Kidney (tissue), 14 donors: ENCODE results near the gene THPO. TPM values are rescaled to one million over a fixed set of nuclear protein-coding genes. Genes with fewer than 3 reads are reported as not detected.

Experiments
- DNase-seq, 5 donors: peaks; one replicate each; pipeline ENCODE4 v3.0.0-alpha.2; 2013 to 2020
- FAIRE-seq: peaks from 2 replicates; lab custom pipeline; 2012; peaks lifted over from hg19 to GRCh38; lab: Jason Lieb, UNC
- H3K27ac ChIP-seq, 2 donors: one replicate each; pipeline ENCODE4 v1.7.0; 2013; ENCODE audit warnings: low read depth in 2 of 2, low read length in 2 of 2, inconsistent platforms in 1 of 2
- H3K27me3 ChIP-seq: one replicate; pipeline ENCODE4 v1.7.1; 2013; ENCODE audit warnings: low read length, inconsistent platforms; ENCODE audit not compliant: control insufficient read depth, insufficient read depth
- H3K36me3 ChIP-seq, 3 donors: one replicate each; pipeline versions ENCODE4 v1.7.0 to v1.7.1; 2013; ENCODE audit warnings: low read length in 3 of 3, control low read depth in 1 of 3, inconsistent platforms in 1 of 3; ENCODE audit not compliant: insufficient read depth in 3 of 3, control insufficient read depth in 2 of 3
- H3K4me1 ChIP-seq, 3 donors: one replicate each; pipeline versions ENCODE4 v1.7.0 to v1.7.1; 2013; ENCODE audit warnings: low read length in 3 of 3, inconsistent platforms in 1 of 3, low read depth in 1 of 3; ENCODE audit not compliant: control insufficient read depth in 2 of 3, insufficient read depth in 2 of 3
- H3K4me3 ChIP-seq, 3 donors: one replicate each; pipeline versions ENCODE4 v1.7.0 to v1.8.1; 2013; ENCODE audit warnings: low read length in 3 of 3, control low read depth in 1 of 3, inconsistent platforms in 1 of 3
- H3K9ac ChIP-seq, 3 donors: one replicate each; pipeline versions ENCODE4 v1.7.0 to v1.7.1; 2013; ENCODE audit warnings: low read length in 3 of 3, control low read depth in 1 of 3, inconsistent platforms in 1 of 3
- H3K9me3 ChIP-seq, 3 donors: one replicate each; pipeline versions ENCODE4 v1.7.0 to v1.7.1; 2013; ENCODE audit warnings: low read length in 3 of 3, control low read depth in 1 of 3, inconsistent platforms in 1 of 3; ENCODE audit not compliant: control insufficient read depth in 2 of 3, insufficient read depth in 1 of 3
- intact Hi-C: fragments of 100-400 bp; cut with DNase I; formaldehyde crosslinking; loops from one replicate; pipeline ENCODE4 v1.11.1; 2022
- polyA plus RNA-seq: library from polyadenylated mRNA; stranded (reverse); fragments of 350-450 nt; fragmentation: Illumina TruSeq; extraction: RNeasy Lipid Tissue Mini Kit (QIAGEN cat#74804); gene quantifications from one replicate; pipeline ENCODE4 v1.2.3, GENCODE V29; 2014; ENCODE audit warnings: low read depth, low replicate concordance; ENCODE audit not compliant: insufficient read depth
- total RNA-seq: library from RNA; stranded (reverse); fragmentation: NEBNext Ultra II Directional; extraction: Animal tissue kit (Norgen Biotek cat#: 25700); gene quantifications from one replicate; pipeline ENCODE4 v1.2.1, GENCODE V29; 2021
- TF ChIP-seq, protein P1 (sequence below): IDR thresholded peaks from 3 replicates; pipeline ENCODE4 v1.5.1; 2012; ENCODE audit warnings: mild to moderate bottlenecking, moderate library complexity, borderline replicate concordance; ENCODE audit not compliant: insufficient read depth; ENCODE audit errors: extremely low read depth
- donor health status: control.
- donor health status: control.
- donor health status: control.
- donor health status: control.
- donor health status: control.
- donor health status: DM: yes; HTN: yes; CAD: no.
- donor health status: Normal renal cell carcinoma (clear cell type).

THPO gene
- total and polyA plus RNA-seq, 2 donors from 2014 or later = 0.85 to 5.7 TPM

DNA sequence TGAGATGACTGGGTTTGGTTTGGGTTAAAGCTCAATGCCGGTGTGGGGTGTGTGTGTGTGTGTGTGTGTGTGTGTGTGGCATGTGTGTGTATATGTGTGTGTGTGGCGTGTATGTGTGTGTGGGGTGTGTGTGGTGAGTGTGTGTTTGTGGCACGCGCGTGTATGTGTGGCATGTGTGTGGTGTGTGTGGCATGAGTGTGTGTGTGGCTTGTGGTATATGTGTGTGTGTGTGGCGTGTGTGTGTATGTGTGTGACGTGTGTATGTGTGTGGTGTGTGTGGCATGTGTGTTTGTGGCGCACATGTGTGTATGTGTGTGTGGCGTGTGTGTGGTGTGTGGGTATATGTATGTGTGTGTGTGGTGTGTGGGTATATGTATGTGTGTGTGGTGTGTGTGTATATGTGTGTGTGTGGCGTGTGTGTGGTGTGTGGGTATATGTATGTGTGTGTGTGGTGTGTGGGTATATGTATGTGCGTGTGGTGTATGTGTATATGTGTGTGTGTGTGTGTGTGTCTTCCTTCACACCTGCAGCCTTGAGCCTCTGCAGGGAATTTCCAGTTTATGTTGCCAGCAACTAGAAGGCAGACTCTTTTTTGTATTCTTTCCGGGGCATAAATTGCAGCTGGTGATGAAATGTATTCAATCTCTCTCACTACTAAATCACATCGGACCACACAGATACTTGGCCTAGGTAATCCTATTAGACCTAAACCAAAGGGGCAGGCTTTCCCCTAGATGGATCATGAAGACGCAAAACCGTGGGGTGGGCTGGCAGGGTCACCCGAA is 36.6 kb upstream of the THPO start:
- intact Hi-C loops = loop anchor here (10.0 kb wide), 1 partner anchor 90 kb away; no protein-coding TSS in a partner anchor
- no peak for DNase-seq
- no peak overlapping the region for H3K27ac ChIP-seq
- peaks cover 0 to 6% (median 4%) of the 10 kb centered on the region in 3 donors for H3K4me1 ChIP-seq
- TF ChIP-seq, protein P1, sequence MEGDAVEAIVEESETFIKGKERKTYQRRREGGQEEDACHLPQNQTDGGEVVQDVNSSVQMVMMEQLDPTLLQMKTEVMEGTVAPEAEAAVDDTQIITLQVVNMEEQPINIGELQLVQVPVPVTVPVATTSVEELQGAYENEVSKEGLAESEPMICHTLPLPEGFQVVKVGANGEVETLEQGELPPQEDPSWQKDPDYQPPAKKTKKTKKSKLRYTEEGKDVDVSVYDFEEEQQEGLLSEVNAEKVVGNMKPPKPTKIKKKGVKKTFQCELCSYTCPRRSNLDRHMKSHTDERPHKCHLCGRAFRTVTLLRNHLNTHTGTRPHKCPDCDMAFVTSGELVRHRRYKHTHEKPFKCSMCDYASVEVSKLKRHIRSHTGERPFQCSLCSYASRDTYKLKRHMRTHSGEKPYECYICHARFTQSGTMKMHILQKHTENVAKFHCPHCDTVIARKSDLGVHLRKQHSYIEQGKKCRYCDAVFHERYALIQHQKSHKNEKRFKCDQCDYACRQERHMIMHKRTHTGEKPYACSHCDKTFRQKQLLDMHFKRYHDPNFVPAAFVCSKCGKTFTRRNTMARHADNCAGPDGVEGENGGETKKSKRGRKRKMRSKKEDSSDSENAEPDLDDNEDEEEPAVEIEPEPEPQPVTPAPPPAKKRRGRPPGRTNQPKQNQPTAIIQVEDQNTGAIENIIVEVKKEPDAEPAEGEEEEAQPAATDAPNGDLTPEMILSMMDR = no peak
- no peak overlapping the region for H3K9ac ChIP-seq
- FAIRE-seq = no peak
- H3K27me3 ChIP-seq = no peaks in the 10 kb centered on the region
- H3K4me3 ChIP-seq = no peak overlapping the region
- no peaks in the 10 kb centered on the region for H3K9me3 ChIP-seq
- H3K36me3 ChIP-seq = no peaks in the 10 kb centered on the region

DNA sequence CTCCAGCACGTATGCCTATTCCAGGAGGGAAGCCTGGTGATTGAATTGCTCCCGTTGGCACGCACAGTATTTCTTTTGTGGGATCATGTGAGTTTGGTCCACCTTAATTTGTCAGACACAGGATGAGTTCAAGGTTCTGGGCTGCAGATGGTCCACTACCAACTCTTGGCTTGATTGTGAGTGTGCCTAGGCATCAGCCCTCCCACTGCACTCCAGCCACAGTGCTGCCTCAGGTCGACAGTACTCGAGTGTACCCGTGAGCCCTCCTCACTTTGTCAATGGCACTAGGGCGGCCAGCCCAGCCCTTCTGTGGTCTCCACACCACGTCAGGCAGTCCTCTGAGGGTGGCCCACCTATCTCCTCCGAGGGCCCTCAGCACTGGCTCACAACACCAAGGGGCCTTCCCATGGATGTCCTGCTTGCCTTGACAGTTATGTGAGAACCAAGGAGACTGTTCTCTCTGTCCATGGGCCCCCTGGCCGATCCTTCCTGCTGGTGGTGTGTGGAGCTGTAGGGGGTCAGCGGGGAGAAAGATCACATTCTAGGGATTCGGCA is 32.0 kb upstream of the THPO start:
- TF ChIP-seq, protein P1 = no peak
- DNase-seq (no peak), FAIRE-seq (no peak)
- H3K4me1 ChIP-seq = peaks cover 0 to 4% (median 0%) of the 10 kb centered on the region in 3 donors
- H3K9ac ChIP-seq = no peak overlapping the region
- H3K4me3 ChIP-seq = no peak overlapping the region
- H3K27me3 ChIP-seq = no peaks in the 10 kb centered on the region
- intact Hi-C loops = loop anchor here (10.0 kb wide), 1 partner anchor 95 kb away; no protein-coding TSS in a partner anchor
- no peak overlapping the region for H3K27ac ChIP-seq
- H3K36me3 ChIP-seq = no peaks in the 10 kb centered on the region
- H3K9me3 ChIP-seq = no peaks in the 10 kb centered on the region

DNA sequence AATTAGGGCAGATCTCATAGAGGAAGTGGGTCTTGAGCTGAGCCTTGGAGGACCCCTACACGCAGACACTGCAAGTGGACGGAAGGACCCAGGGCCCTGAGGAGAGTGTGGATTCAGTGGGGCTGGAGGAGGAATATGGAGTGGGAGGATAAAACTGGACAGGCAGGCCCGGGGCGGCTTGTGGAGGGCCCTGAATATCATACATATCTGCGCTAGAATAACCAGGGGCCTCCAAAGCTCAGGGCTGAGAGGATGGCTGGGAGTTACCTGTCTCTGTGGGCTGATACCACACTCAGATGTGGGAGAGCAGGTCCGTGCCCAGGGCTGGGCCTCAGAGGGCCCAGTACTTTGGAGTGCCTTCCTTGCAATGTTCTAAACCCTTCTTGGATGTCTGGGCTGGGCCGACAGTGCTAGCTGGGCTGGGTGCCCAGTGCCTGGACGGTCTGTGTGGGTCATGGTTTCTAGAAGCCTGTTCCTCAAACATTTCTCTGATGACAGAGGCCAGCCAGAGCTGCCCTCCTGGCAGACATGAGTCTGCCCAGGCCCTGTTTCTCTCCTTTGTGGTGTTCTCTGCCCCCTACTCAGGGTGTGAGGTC is 31.4 kb upstream of the THPO start:
- H3K9ac ChIP-seq = no peak overlapping the region
- FAIRE-seq (no peak), DNase-seq (peak in 1 of 5 donors; percentile 59)
- TF ChIP-seq, protein P1 = no peak
- no peak overlapping the region for H3K4me3 ChIP-seq
- peaks cover 0 to under 1% (median 0%) of the 10 kb centered on the region in 3 donors for H3K4me1 ChIP-seq
- no peaks in the 10 kb centered on the region for H3K27me3 ChIP-seq
- intact Hi-C loops = no loop called here
- no peaks in the 10 kb centered on the region for H3K9me3 ChIP-seq
- no peaks in the 10 kb centered on the region for H3K36me3 ChIP-seq
- no peak overlapping the region for H3K27ac ChIP-seq
